Loucy (cell line): ENCODE measurements around the gene SMCHD1.

Experiments used
- H2AFZ ChIP-seq: fragments of 200-600 bp; sonication (generic); 2 replicates; pipeline ENCODE4 v1.6.0; 2016; ENCODE audit warnings: antibody characterized with exemption, mild to moderate bottlenecking, low read length, moderate library complexity
- H3F3A ChIP-seq: fragments of 200-600 bp; 2 replicates; pipeline ENCODE4 v1.6.0; 2016; ENCODE audit warnings: antibody characterized with exemption, low read depth, mild to moderate bottlenecking
- H3K27me3 ChIP-seq: fragments of 200-600 bp; sonication (generic); 2 replicates; pipeline ENCODE4 v1.6.1; 2014; ENCODE audit warnings: low read length, mild to moderate bottlenecking; ENCODE audit not compliant: insufficient read depth, poor library complexity, severe bottlenecking
- H3K36me3 ChIP-seq: fragments of 200-600 bp; sonication (generic); 2 replicates; pipeline ENCODE4 v1.6.1; 2016; ENCODE audit warnings: low read length; ENCODE audit not compliant: insufficient read depth
- H3K4me1 ChIP-seq: fragments of 200-600 bp; sonication (generic); 2 replicates; pipeline ENCODE4 v1.5.1; 2014; ENCODE audit warnings: low read length, mild to moderate bottlenecking; ENCODE audit not compliant: insufficient read depth, poor library complexity, severe bottlenecking
- H3K4me2 ChIP-seq: fragments of 200-600 bp; sonication (generic); 2 replicates; pipeline ENCODE4 v1.6.0; 2014; ENCODE audit warnings: antibody characterized with exemption, low read length, low read depth, mild to moderate bottlenecking; ENCODE audit not compliant: poor library complexity, severe bottlenecking
- H3K4me3 ChIP-seq: fragments of 200-600 bp; sonication (generic); 2 replicates; pipeline ENCODE4 v1.5.1; 2014; ENCODE audit warnings: low read length, mild to moderate bottlenecking, mixed read lengths; ENCODE audit not compliant: poor library complexity, severe bottlenecking
- H3K79me2 ChIP-seq: fragments of 200-600 bp; sonication (generic); 2 replicates; pipeline ENCODE4 v1.6.1; 2014; ENCODE audit warnings: low read length; ENCODE audit not compliant: insufficient read depth
- H3K9ac ChIP-seq: fragments of 200-600 bp; sonication (generic); 2 replicates; pipeline ENCODE4 v1.6.0; 2014; ENCODE audit warnings: mild to moderate bottlenecking, low read depth, low read length, moderate library complexity; ENCODE audit not compliant: poor library complexity, severe bottlenecking
- H3K9me2 ChIP-seq: fragments of 200-600 bp; sonication (generic); replicated peaks from 2 replicates; pipeline ENCODE4 v1.6.1; 2016; ENCODE audit warnings: low read depth, low read length, mixed read lengths
- H3K9me3 ChIP-seq: fragments of 200-600 bp; sonication (generic); 2 replicates; pipeline ENCODE4 v1.6.1; 2014; ENCODE audit warnings: mild to moderate bottlenecking, antibody characterized with exemption, low read length, low read depth; ENCODE audit not compliant: insufficient read depth
- H4K20me1 ChIP-seq: fragments of 200-600 bp; sonication (generic); 2 replicates; pipeline ENCODE4 v1.6.0; 2014; ENCODE audit warnings: antibody characterized with exemption, low read length, mild to moderate bottlenecking; ENCODE audit not compliant: insufficient read depth, poor library complexity, severe bottlenecking
- CTCF ChIP-seq: fragments of 200-600 bp; sonication (generic); conservative IDR thresholded peaks from 2 replicates; pipeline ENCODE4 v1.5.1; 2014; ENCODE audit warnings: mild to moderate bottlenecking, antibody characterized with exemption, low read length
- EZH2phosphoT487 ChIP-seq: fragments of 200-600 bp; IDR thresholded peaks from 2 replicates; pipeline ENCODE4 v1.6.1; 2018; ENCODE audit warnings: antibody characterized with exemption, mild to moderate bottlenecking, moderate library complexity, borderline replicate concordance

The SMCHD1 gene

GRCh38 chr18:2610549-2610948, 45.0 kb upstream of the SMCHD1 start:
- Histone ChIP-seq H3K9me2 (no peaks in the 10 kb centered on the region), H3K4me1 (peaks cover 10% of the 10 kb centered on the region), H4K20me1 (no peaks in the 10 kb centered on the region), H3K27me3 (no peaks in the 10 kb centered on the region), H3K9me3 (no peaks in the 10 kb centered on the region), H3K9ac (no peak overlapping the region), H3K36me3 (peaks cover 82% of the 10 kb centered on the region), H3K79me2 (peaks cover 8% of the 10 kb centered on the region; the same call in 1 of the 2 replicates), H2AFZ (no peak overlapping the region), H3F3A (peaks cover 4% of the 10 kb centered on the region), H3K4me2 (no peak overlapping the region), H3K4me3 (no peak overlapping the region)
- no peak for TF ChIP-seq EZH2phosphoT487
- TF ChIP-seq CTCF, result no peak

- H3F3A ChIP-seq, result no peaks in the 10 kb centered on the region
- no peak overlapping the region for H2AFZ ChIP-seq
- H3K4me1 ChIP-seq, result no peaks in the 10 kb centered on the region
- no peaks in the 10 kb centered on the region for H3K79me2 ChIP-seq
- no peaks in the 10 kb centered on the region for H4K20me1 ChIP-seq
- no peak overlapping the region for H3K4me3 ChIP-seq
- TF ChIP-seq EZH2phosphoT487, result no peak
- TF ChIP-seq CTCF, result no peak
- H3K36me3 ChIP-seq, result peaks cover 86% of the 10 kb centered on the region
- H3K9me2 ChIP-seq, result no peaks in the 10 kb centered on the region
- H3K27me3 ChIP-seq, result no peaks in the 10 kb centered on the region
- H3K4me2 ChIP-seq, result no peak overlapping the region
- H3K9me3 ChIP-seq, result no peaks in the 10 kb centered on the region
- H3K9ac ChIP-seq, result no peak overlapping the region
Observed at GRCh38 chr18:2612996-2613395, 42.5 kb upstream of the SMCHD1 start.

- Histone ChIP-seq H3K4me2 (no peak overlapping the region), H3K79me2 (no peaks in the 10 kb centered on the region), H3K4me3 (no peak overlapping the region), H4K20me1 (no peaks in the 10 kb centered on the region), H3K9ac (no peak overlapping the region), H3F3A (no peaks in the 10 kb centered on the region), H3K9me3 (no peaks in the 10 kb centered on the region), H3K36me3 (peaks cover 46% of the 10 kb centered on the region), H3K9me2 (no peaks in the 10 kb centered on the region), H3K27me3 (no peaks in the 10 kb centered on the region), H3K4me1 (no peaks in the 10 kb centered on the region), H2AFZ (no peak overlapping the region)
- no peak for TF ChIP-seq CTCF
Observed at GRCh38 chr18:2617401-2617998, 38.0 kb upstream of the SMCHD1 start.
